Measurements from ENCODE around the gene POU5F1. TPM values are rescaled to one million over a fixed set of nuclear protein-coding genes. Genes with fewer than 3 reads are reported as not detected.
A peak's percentile ranks its signal among the peaks of the same experiment; 100 is the strongest.
"Not testable (repeated sequence)": the region's sequence is repeated elsewhere in the genome, so short reads cannot be mapped to it uniquely, and the experiment has no call there.

POU5F1 gene
- total and polyA plus RNA-seq, 2 donors from 2014 or later, result 7.9 to 19.9 TPM

DNA sequence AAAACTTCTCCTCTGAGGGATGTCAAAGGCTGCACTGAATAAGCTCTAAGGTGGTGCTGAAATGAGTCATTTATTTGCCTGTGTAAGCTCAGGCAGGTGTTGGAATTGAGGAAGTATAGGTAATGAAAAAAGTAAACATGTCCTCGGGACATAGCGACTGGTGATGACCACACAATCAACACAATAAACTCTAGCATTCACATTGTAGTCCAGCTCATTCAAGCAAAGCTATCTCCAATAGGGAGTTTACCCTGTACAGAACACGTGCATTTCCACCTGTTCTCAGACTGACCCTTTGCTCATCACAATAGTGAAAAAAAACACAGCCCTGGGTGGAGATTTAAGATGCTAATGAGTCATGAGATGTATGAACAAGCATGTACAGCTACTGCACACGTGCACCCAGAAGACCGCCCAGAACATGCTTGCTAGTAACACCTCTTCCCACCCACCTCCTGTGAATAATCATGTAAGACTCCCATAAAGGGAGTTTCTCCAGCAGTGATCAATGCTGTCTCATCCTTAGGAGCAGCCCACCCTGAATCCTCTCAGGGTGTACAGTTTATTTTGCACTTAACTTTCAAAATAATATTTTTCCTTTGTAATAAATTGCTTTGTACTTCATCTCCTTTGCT is 33.0 kb upstream of the POU5F1 start:
- intact Hi-C loops (cut with DNase I), result loop anchor here (10.0 kb wide), 1 partner anchor 161 kb away; no protein-coding TSS in a partner anchor
- Histone ChIP-seq H3K9me3 (ENCODE audit: control insufficient read depth in 2 of 3, insufficient read depth in 1 of 3, low read length in 3 of 3) (peaks cover 0 to 3% (median 0%) of the 10 kb centered on the region in 3 donors), H3K27ac (ENCODE audit: low read depth in 2 of 2, low read length in 2 of 2) (peak overlapping the region; percentile 43 to 82), H3K36me3 (ENCODE audit: control insufficient read depth in 2 of 3, insufficient read depth in 3 of 3, low read length in 3 of 3) (no peaks in the 10 kb centered on the region), H3K4me1 (ENCODE audit: control insufficient read depth in 2 of 3, insufficient read depth in 2 of 3, low read depth in 1 of 3, low read length in 3 of 3) (peaks cover 0 to 14% (median 9%) of the 10 kb centered on the region in 3 donors), H3K4me3 (ENCODE audit: low read length in 3 of 3) (peak overlapping the region in 2 of 3 donors; percentile 69 to 92), H3K27me3 (ENCODE audit: control insufficient read depth, insufficient read depth, low read length) (no peaks in the 10 kb centered on the region), H3K9ac (ENCODE audit: low read length in 3 of 3) (peak overlapping the region in 1 of 3 donors; percentile 65)
- TF ChIP-seq, protein P1, sequence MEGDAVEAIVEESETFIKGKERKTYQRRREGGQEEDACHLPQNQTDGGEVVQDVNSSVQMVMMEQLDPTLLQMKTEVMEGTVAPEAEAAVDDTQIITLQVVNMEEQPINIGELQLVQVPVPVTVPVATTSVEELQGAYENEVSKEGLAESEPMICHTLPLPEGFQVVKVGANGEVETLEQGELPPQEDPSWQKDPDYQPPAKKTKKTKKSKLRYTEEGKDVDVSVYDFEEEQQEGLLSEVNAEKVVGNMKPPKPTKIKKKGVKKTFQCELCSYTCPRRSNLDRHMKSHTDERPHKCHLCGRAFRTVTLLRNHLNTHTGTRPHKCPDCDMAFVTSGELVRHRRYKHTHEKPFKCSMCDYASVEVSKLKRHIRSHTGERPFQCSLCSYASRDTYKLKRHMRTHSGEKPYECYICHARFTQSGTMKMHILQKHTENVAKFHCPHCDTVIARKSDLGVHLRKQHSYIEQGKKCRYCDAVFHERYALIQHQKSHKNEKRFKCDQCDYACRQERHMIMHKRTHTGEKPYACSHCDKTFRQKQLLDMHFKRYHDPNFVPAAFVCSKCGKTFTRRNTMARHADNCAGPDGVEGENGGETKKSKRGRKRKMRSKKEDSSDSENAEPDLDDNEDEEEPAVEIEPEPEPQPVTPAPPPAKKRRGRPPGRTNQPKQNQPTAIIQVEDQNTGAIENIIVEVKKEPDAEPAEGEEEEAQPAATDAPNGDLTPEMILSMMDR (IDR thresholded peaks at IDR 0.05; ENCODE audit: borderline replicate concordance, extremely low read depth, insufficient read depth), result no peak
- FAIRE-seq, result no peak
- peak in 2 of 5 donors; percentile 22 to 38 for DNase-seq

DNA sequence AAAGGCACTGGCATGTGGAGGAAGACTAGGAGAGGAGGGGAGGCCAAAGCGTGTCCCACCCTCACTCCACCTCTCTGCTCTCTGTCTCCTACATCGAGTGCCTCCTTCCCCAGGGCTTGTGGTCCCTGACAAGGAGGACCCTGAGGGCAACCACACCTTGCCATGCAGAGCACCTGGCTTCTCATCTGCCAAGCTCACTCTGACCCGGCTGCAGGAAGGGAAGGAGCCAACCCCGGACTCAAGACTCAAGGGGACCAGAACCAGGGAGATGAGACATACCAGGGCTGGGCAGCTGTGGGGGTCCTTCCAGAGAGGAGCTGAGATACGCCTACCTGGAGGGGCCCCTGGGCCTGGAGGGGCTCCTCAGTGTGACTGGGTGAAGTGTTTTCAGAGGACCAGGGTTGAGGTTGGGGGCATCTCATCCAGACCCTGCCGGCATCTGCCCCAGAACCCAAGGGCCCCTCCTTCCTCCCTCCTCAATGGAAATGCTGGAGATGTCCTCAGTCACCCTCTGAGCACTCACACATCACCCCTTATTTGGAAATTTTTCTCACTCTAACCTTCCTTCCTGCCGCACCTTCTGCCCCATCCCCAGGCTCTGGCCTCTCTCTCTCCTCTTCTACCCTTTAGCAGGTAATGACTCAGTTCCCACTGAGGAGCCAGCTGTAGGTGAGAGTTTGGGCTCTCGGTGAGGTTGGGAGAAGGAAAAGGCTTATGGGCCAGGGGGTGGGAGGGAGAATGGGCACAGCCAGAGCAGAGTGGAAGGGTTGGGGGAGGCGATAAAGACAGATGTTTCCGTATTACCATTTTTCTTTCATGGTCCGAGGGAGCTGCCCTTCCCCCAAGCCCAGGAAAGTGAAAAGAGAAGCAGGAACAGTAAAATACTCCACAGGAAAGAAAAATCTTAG is 32.0 kb upstream of the POU5F1 start:
- intact Hi-C loops (cut with DNase I), result loop anchor here (10.0 kb wide), 1 partner anchor 162 kb away; no protein-coding TSS in a partner anchor
- Histone ChIP-seq H3K27me3 (ENCODE audit: control insufficient read depth, insufficient read depth, low read length) (no peaks in the 10 kb centered on the region), H3K27ac (ENCODE audit: low read depth in 2 of 2, low read length in 2 of 2) (peak overlapping the region; percentile 0 to 67), H3K36me3 (ENCODE audit: control insufficient read depth in 2 of 3, insufficient read depth in 3 of 3, low read length in 3 of 3) (no peaks in the 10 kb centered on the region), H3K4me3 (ENCODE audit: low read length in 3 of 3) (no peak overlapping the region), H3K9ac (ENCODE audit: low read length in 3 of 3) (peak overlapping the region in 1 of 3 donors; percentile 17), H3K9me3 (ENCODE audit: control insufficient read depth in 2 of 3, insufficient read depth in 1 of 3, low read length in 3 of 3) (peaks cover 0 to 3% (median 0%) of the 10 kb centered on the region in 3 donors), H3K4me1 (ENCODE audit: control insufficient read depth in 2 of 3, insufficient read depth in 2 of 3, low read depth in 1 of 3, low read length in 3 of 3) (peaks cover 0 to 14% (median 9%) of the 10 kb centered on the region in 3 donors)
- TF ChIP-seq, protein P1 (IDR thresholded peaks at IDR 0.05; ENCODE audit: borderline replicate concordance, extremely low read depth, insufficient read depth), result no peak
- no peak for FAIRE-seq
- DNase-seq, result no peak

DNA sequence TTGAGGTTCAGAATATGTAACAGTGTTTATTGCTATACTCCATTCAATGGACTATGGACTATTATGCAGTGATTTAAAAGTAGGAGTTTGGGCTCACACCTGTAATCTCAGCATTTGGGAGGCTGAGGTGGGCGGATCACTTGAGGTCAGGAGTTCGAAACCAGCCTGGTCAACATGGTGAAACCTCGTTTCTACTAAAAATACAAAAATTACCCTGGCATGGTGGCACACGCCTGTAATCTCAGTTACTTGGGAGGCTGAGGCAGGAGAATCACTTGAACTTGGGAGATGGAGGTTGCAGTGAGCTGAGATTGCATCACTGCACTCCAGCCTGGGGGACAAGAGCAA is 28.6 kb upstream of the POU5F1 start:
- H3K27me3 ChIP-seq (ENCODE audit: control insufficient read depth, insufficient read depth, low read length); H3K9me3 ChIP-seq (ENCODE audit: control insufficient read depth in 2 of 3, insufficient read depth in 1 of 3, low read length in 3 of 3); FAIRE-seq; H3K27ac ChIP-seq (ENCODE audit: low read depth in 2 of 2, low read length in 2 of 2); H3K9ac ChIP-seq (ENCODE audit: low read length in 3 of 3); DNase-seq; intact Hi-C loops (cut with DNase I); H3K36me3 ChIP-seq (ENCODE audit: control insufficient read depth in 2 of 3, insufficient read depth in 3 of 3, low read length in 3 of 3): not testable (repeated sequence)
- Histone ChIP-seq H3K4me3 (ENCODE audit: low read length in 3 of 3) (peak overlapping the region in 1 of 3 donors; percentile 82), H3K4me1 (ENCODE audit: control insufficient read depth in 2 of 3, insufficient read depth in 2 of 3, low read depth in 1 of 3, low read length in 3 of 3) (peaks cover 0 to 17% (median 9%) of the 10 kb centered on the region in 3 donors)

All from kidney (tissue), 14 donors.